AG04449 (cell line): ENCODE results near the gene NFE2L2.
"Not testable (repeated sequence)": the region's sequence is repeated elsewhere in the genome, so short reads cannot be mapped to it uniquely, and the experiment has no call there.

Experiments
- CTCF ChIA-PET: fragments of 350-600 bp; formaldehyde crosslinking; extraction: SDS; loops from one replicate; lab custom pipeline; 2021; ENCODE audit warnings: antibody characterized with exemption; lab: Yijun Ruan, JAX
- POLR2A ChIA-PET: fragments of 400-600, 350-600 bp; formaldehyde crosslinking; extraction: SDS; loops from one replicate; lab custom pipeline; 2020; ENCODE audit warnings: antibody characterized with exemption, inconsistent platforms; lab: Yijun Ruan, JAX
- DNase-seq: peaks from one replicate; pipeline ENCODE4 v3.0.0-alpha.2; 2010; ENCODE audit warnings: low read depth, low spot score
- H3K4me3 ChIP-seq: 2 replicates; pipeline ENCODE4 v1.5.1; 2011; ENCODE audit warnings: low read depth, mild to moderate bottlenecking, control low read depth, low read length
- TF ChIP-seq, protein P1 (sequence below): IDR thresholded peaks from one replicate; pipeline ENCODE4 v1.5.1; 2011; ENCODE audit warnings: mild to moderate bottlenecking, moderate library complexity, low read length, control low read depth, inconsistent platforms; ENCODE audit not compliant: insufficient read depth; ENCODE audit errors: missing control alignments

The NFE2L2 gene

DNA sequence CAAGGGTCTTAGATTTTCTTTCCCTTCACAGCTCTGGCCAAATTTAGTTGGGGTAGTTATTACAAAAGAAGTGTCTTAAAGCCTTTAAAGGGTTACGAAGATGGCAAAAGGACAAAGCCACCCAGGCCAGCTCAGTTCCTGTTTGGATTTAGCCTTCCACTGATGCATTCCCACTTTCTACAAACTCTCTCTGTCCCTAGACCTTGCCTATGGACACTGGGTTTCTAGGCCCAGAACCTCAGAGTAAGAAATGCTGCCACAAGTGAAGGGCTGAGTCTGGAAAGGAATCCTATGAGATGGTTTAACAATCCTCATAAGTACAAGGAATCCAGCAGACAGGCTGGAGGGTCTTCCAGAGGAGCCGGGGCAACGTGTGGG lies 13.4 kb downstream of the NFE2L2 start:
- ChIA-PET POLR2A (interaction anchor here (0.8 kb wide), 2 partner anchors 8 to 17 kb away, joined by 3 read pairs; no protein-coding TSS in a partner anchor), CTCF (interaction anchor here (2.1 to 3.8 kb wide), 2 partner anchors 13 to 165 kb away, joined by 6 to 18 read pairs; partner anchors contain the start of gene NFE2L2)
- no peak for DNase-seq
- H3K4me3 ChIP-seq, result no peak overlapping the region
- TF ChIP-seq, protein P1, sequence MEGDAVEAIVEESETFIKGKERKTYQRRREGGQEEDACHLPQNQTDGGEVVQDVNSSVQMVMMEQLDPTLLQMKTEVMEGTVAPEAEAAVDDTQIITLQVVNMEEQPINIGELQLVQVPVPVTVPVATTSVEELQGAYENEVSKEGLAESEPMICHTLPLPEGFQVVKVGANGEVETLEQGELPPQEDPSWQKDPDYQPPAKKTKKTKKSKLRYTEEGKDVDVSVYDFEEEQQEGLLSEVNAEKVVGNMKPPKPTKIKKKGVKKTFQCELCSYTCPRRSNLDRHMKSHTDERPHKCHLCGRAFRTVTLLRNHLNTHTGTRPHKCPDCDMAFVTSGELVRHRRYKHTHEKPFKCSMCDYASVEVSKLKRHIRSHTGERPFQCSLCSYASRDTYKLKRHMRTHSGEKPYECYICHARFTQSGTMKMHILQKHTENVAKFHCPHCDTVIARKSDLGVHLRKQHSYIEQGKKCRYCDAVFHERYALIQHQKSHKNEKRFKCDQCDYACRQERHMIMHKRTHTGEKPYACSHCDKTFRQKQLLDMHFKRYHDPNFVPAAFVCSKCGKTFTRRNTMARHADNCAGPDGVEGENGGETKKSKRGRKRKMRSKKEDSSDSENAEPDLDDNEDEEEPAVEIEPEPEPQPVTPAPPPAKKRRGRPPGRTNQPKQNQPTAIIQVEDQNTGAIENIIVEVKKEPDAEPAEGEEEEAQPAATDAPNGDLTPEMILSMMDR, result no peak

DNA sequence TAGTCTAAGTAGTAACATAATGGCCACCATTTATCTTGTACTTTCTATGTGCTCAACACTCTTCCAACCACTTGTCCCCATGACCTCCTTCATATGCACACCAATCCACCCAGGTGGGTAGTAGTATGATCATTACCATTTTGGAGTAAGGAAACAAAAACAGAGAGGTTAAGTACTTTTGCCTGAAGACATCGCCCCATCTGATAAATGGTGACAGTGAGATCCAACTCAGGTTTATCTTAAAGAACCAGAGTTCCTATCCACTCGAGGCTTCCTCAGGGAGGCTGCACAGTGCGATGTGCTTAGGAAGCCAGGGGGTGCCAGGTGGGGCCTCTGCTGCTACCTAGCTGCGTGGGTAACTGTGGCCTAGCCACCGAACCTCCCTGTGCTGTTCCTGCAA lies 14.1 kb downstream of the NFE2L2 start:
- CTCF ChIA-PET, result interaction anchor here (2.1 to 3.8 kb wide), 2 partner anchors 14 to 166 kb away, joined by 6 to 18 read pairs; partner anchors contain the start of gene NFE2L2
- POLR2A ChIA-PET, result interaction anchor here (0.8 kb wide), 1 partner anchor 9 kb away, joined by 3 read pairs; no protein-coding TSS in a partner anchor
- DNase-seq, result no peak
- TF ChIP-seq, protein P1, result no peak
- H3K4me3 ChIP-seq, result no peak overlapping the region

GRCh38 chr2:177249038-177249437 lies 15.5 kb downstream of the NFE2L2 start:
- TF ChIP-seq, protein P1, result no peak
- H3K4me3 ChIP-seq, result no peak overlapping the region
- ChIA-PET CTCF (interaction anchor here (2.1 to 3.8 kb wide), 2 partner anchors 15 to 167 kb away, joined by 6 to 18 read pairs; partner anchors contain the start of gene NFE2L2), POLR2A (no interaction called here)
- DNase-seq, result no peak

DNA sequence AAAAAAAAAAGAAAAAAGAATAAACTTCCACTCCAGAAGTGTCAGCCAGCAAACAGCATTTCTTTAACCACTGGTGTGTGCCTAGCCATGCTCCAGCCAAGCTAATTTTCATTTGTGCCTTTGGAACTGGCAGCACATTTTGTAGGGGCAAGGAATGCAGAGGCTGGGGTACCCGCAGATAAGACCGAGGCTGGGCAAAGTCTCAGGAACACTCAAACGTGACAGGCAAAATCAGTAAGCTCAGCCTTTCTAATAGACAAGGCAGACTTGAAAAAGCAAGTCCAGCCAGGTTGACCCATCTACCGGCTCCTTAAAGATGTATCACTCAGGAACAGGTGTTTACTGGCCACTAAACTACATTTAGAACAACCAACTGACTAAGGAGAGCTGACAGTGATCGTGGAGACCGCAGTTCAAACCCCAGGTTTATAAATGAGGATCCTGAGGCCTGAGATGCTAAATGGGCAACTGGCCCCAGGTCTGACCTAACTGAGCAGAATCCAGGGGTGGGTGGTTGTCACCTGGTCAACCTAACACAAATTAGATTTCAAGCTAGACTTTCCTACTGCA lies 16.7 kb downstream of the NFE2L2 start:
- DNase-seq, result no peak
- POLR2A ChIA-PET, result interaction anchor here (0.7 kb wide), 1 partner anchor 21 kb away, joined by 5 read pairs; no protein-coding TSS in a partner anchor
- CTCF ChIA-PET, result interaction anchor here (0.9 to 3.8 kb wide), 2 partner anchors 16 to 19 kb away, joined by 3 to 18 read pairs; partner anchors contain the start of gene NFE2L2
- TF ChIP-seq, protein P1, result no peak
- H3K4me3 ChIP-seq, result no peak overlapping the region

DNA sequence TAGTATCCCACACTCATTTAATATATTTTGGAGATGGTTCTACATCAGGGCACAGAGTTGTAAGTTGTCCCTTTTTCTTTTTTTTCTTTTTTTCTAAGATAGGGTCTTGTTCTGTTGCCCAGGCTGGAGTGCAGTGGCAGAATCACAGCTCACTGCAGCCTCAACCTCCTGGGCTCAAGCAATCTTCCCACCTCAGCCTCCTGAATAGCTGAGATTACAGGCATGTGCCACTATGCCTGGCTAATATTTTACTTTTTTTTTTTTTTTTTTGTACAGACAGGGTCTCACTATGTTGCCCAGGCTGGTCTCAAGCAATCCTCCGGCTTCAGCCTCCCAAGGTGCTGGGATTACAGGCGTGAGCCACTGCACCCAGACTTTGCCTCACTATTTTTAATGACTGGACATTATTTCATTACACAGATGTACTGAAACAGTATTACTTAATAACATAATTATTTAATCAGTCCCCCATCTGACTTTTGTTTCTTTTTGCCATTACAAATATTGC lies 17.9 kb downstream of the NFE2L2 start:
- POLR2A ChIA-PET, DNase-seq: not testable (repeated sequence)
- CTCF ChIA-PET, result interaction anchor here (0.6 to 2.1 kb wide), 5 partner anchors 8 to 85 kb away, joined by 3 to 11 read pairs (median 3); no protein-coding TSS in a partner anchor

DNA sequence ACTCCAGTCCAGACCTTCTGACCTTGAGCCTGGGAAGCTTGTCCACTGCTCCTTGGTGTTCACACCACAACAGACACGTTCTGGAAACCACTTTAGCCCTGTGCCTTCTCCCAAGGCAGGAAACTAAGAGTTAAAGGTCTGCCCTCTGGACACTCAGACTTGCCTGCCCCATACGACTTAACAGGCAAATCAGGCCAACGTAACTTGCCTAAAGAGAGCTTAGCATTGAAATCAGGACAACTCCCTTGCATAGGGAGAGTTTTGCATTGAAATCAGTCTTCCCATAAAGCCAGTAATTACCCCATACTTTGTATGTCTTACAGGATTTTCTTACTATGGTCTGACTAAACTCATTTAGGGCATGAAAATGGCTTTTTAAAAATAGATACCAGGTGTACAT lies 18.5 kb downstream of the NFE2L2 start:
- TF ChIP-seq, protein P1, result no peak
- no peak for DNase-seq
- ChIA-PET CTCF (interaction anchor here (0.6 to 2.1 kb wide), 6 partner anchors 8 to 85 kb away, joined by 3 to 11 read pairs (median 3); no protein-coding TSS in a partner anchor), POLR2A (interaction anchor here (1.6 kb wide), 1 partner anchor 19 kb away, joined by 6 read pairs; the partner anchor contains the start of gene NFE2L2)
- H3K4me3 ChIP-seq, result no peak overlapping the region

More for the DNA sequence above, 17.9 kb downstream of the NFE2L2 start:
- not testable (repeated sequence) for H3K4me3 ChIP-seq
